Left lung (tissue), 10 donors: Measurements from ENCODE around the gene MUSK. TPM values are rescaled to one million over a fixed set of nuclear protein-coding genes. Genes with fewer than 3 reads are reported as not detected.

ENCODE experiments used
- ATAC-seq: fragments of 200-7000 bp; cut with Tn5 transposase; one replicate; pipeline ENCODE4 v1.9.1; 2020; ENCODE audit warnings: moderate library complexity
- DNase-seq, 4 donors: peaks; one replicate each; pipeline ENCODE4 v3.0.0-alpha.2; 2013 to 2020
- H3K27ac ChIP-seq, 2 donors: fragments of 200-600 bp; sonication (generic) in 1 of 2; one replicate each; pipeline versions ENCODE4 v1.5.0 to v1.8.0; 2020 to 2021
- H3K27me3 ChIP-seq, 2 donors: fragments of 200-600 bp; sonication (generic) in 1 of 2; one replicate each; pipeline versions ENCODE4 v1.5.0 to v1.8.0; 2020 to 2021
- H3K36me3 ChIP-seq, 2 donors: fragments of 200-600 bp; sonication (generic) in 1 of 2; one replicate each; pipeline versions ENCODE4 v1.5.0 to v1.8.0; 2020 to 2021
- H3K4me1 ChIP-seq, 2 donors: fragments of 200-600 bp; one replicate each; pipeline ENCODE4 v1.8.0; 2021
- H3K4me3 ChIP-seq, 2 donors: fragments of 200-600 bp; sonication (generic) in 1 of 2; one replicate each; pipeline versions ENCODE4 v1.5.0 to v1.8.0; 2020 to 2021; ENCODE audit warnings: mild to moderate bottlenecking in 1 of 2
- H3K9me3 ChIP-seq, 2 donors: fragments of 200-600 bp; sonication (generic) in 1 of 2; one replicate each; pipeline versions ENCODE4 v1.5.0 to v1.8.0; 2020 to 2021
- CTCF ChIP-seq, 2 donors: fragments of 200-600 bp; sonication (generic) in 1 of 2; IDR thresholded peaks; one replicate each; pipeline versions ENCODE4 v1.5.0 to v1.8.0; 2021; ENCODE audit warnings: antibody characterized with exemption in 2 of 2
- intact Hi-C, 2 donors: fragments of 100-400 bp; cut with DNase I; formaldehyde crosslinking; loops; one replicate each; pipeline versions ENCODE4 v1.11.2 to v1.14.2; 2022
- polyA plus RNA-seq, 6 donors: library from polyadenylated mRNA; unstranded; fragments of 120-200 nt; gene quantifications; one replicate each; pipeline ENCODE4 v1.2.1, GENCODE V29; 2013; ENCODE audit not compliant: insufficient read length in 6 of 6
- total RNA-seq, 2 donors: library from RNA; stranded (reverse); fragmentation: NEBNext Ultra II Directional; extraction: Animal tissue kit (Norgen Biotek cat#: 25700); gene quantifications; one replicate each; pipeline ENCODE4 v1.2.1, GENCODE V29; 2021
- donor health status: DM: no; HTN: yes; CAD: no.
- donor health status: DM: no; HTN: no; CAD: no.

MUSK gene
- total and polyA plus RNA-seq, 8 donors, result 0.33 to 1.1 (median 0.73) TPM

GRCh38 chr9:110776221-110776620, 107.6 kb downstream of the MUSK start:
- intact Hi-C loops, result no loop called here
- Histone ChIP-seq H3K4me1 (no peaks in the 10 kb centered on the region), H3K36me3 (no peaks in the 10 kb centered on the region), H3K27me3 (no peaks in the 10 kb centered on the region), H3K27ac (no peak overlapping the region), H3K4me3 (no peak overlapping the region), H3K9me3 (no peaks in the 10 kb centered on the region)
- ATAC-seq (no peak), DNase-seq (peak in 1 of 4 donors; percentile 68)
- no peak for TF ChIP-seq CTCF (IDR thresholded peaks at IDR 0.05)

GRCh38 chr9:110777196-110777875, 108.7 kb downstream of the MUSK start:
- H3K36me3 ChIP-seq, result no peaks in the 10 kb centered on the region
- DNase-seq (peak in 1 of 4 donors; percentile 62), ATAC-seq (peak; percentile 44)
- H3K4me1 ChIP-seq, result no peaks in the 10 kb centered on the region
- no peak for TF ChIP-seq CTCF (IDR thresholded peaks at IDR 0.05)
- no peak overlapping the region for H3K27ac ChIP-seq
- no peak overlapping the region for H3K4me3 ChIP-seq
- no peaks in the 10 kb centered on the region for H3K27me3 ChIP-seq
- intact Hi-C loops, result no loop called here
- no peaks in the 10 kb centered on the region for H3K9me3 ChIP-seq

DNA sequence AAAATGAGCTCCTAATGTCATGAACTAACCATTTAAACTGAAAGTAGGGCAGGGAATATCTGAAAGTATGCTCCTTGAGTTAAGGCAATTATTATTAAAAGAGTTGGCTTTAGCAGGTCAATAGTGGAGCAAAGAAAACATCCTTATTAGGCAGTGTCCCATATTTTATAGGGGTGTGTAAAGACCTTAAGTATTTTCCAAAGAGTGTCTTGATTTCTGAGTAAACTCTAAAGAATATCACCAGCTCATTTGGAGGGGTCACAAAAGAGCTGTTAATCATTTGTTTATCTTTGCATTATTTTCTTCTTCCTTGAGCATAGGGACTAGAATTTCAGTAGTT, 109.3 kb downstream of the MUSK start:
- H3K27ac ChIP-seq, result no peak overlapping the region
- no peak for TF ChIP-seq CTCF (IDR thresholded peaks at IDR 0.05)
- ATAC-seq (peak; percentile 24), DNase-seq (no peak)
- H3K4me1 ChIP-seq, result no peaks in the 10 kb centered on the region
- H3K27me3 ChIP-seq, result no peaks in the 10 kb centered on the region
- no peak overlapping the region for H3K4me3 ChIP-seq
- H3K36me3 ChIP-seq, result no peaks in the 10 kb centered on the region
- intact Hi-C loops, result no loop called here
- no peaks in the 10 kb centered on the region for H3K9me3 ChIP-seq

DNA sequence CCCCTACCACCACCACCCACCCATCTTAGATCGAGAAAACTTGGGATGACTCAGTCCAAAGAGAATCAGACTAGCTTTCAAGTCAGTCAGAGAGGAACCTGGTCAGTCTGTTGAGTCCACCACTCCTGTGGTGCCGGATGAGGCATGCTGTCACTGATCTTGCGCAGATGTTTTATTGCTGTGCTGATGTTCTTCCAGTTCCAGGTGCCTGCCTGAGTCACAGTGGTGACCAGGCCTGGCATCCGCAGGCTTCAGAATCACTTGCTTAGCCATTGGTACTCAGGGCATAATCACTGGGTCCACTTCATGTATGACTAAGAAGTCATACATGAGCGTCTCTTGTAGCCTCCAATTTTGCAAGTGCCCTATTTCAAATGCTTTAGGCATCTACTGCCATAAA, 114.1 kb downstream of the MUSK start:
- DNase-seq, result no peak
- Histone ChIP-seq H3K27ac (no peak overlapping the region), H3K27me3 (no peaks in the 10 kb centered on the region), H3K4me3 (no peak overlapping the region), H3K9me3 (no peaks in the 10 kb centered on the region), H3K36me3 (no peaks in the 10 kb centered on the region), H3K4me1 (no peaks in the 10 kb centered on the region)
- no peak for TF ChIP-seq CTCF (IDR thresholded peaks at IDR 0.05)
- no peak for ATAC-seq
- intact Hi-C loops, result no loop called here

- H3K27ac ChIP-seq, result no peak overlapping the region
- DNase-seq (no peak), ATAC-seq (no peak)
- H3K4me1 ChIP-seq, result no peaks in the 10 kb centered on the region
- H3K4me3 ChIP-seq, result no peak overlapping the region
- H3K27me3 ChIP-seq, result no peaks in the 10 kb centered on the region
- no peaks in the 10 kb centered on the region for H3K36me3 ChIP-seq
- TF ChIP-seq CTCF (IDR thresholded peaks at IDR 0.05), result no peak
- intact Hi-C loops, result no loop called here
- no peaks in the 10 kb centered on the region for H3K9me3 ChIP-seq
Observed at GRCh38 chr9:110784309-110784708, 115.7 kb downstream of the MUSK start.
